NOMO-1 treated with DMSO at 0.1 percent for 48 hours (cell line): ENCODE measurements around the gene SPHK2.

Source experiments
- DNase-seq: peaks from one replicate; lab custom pipeline; 2025; ENCODE audit not compliant: unreplicated experiment; lab: John Stamatoyannopoulos, UW

The SPHK2 gene

GRCh38 chr19:48635966-48636858 lies 16.9 kb downstream of the SPHK2 start:
- DNase-seq = no peak

GRCh38 chr19:48636859-48637448 lies 17.6 kb downstream of the SPHK2 start, which contains the start of gene DBP:
Gene DBP, minus strand, starts transcription at chr19:48637379. Its CDS starts 385 bp downstream, at chr19:48636994.
- no peak for DNase-seq

GRCh38 chr19:48637449-48637947 lies 18.2 kb downstream of the SPHK2 start:
- DNase-seq = peak; percentile 100

GRCh38 chr19:48637948-48638830 lies 18.9 kb downstream of the SPHK2 start:
- DNase-seq = peak; percentile 84

- no peak for DNase-seq
These were observed 19.6 kb downstream of the SPHK2 start for GRCh38 chr19:48638831-48639381.

- DNase-seq = no peak
These were observed 20.4 kb downstream of the SPHK2 start for GRCh38 chr19:48639483-48640375.

- DNase-seq = no peak
These were observed 22.5 kb downstream of the SPHK2 start for GRCh38 chr19:48641850-48642249.

GRCh38 chr19:48642862-48643261 lies 23.6 kb downstream of the SPHK2 start:
- DNase-seq = no peak

GRCh38 chr19:48644355-48644754 lies 25.0 kb downstream of the SPHK2 start:
- DNase-seq = no peak

- DNase-seq = peak; percentile 67
These were observed 25.7 kb downstream of the SPHK2 start for GRCh38 chr19:48644839-48645619.

GRCh38 chr19:48645620-48646000 lies 26.3 kb downstream of the SPHK2 start:
- DNase-seq = no peak

GRCh38 chr19:48646001-48646721 lies 26.9 kb downstream of the SPHK2 start, which contains the start of gene CA11:
Gene CA11, minus strand, starts transcription at chr19:48646187. Its CDS starts 555 bp downstream, at chr19:48645632.
- DNase-seq = peak; percentile 86

- DNase-seq = no peak
These were observed 27.5 kb downstream of the SPHK2 start for GRCh38 chr19:48646722-48647216.

- no peak for DNase-seq
These were observed 28.8 kb downstream of the SPHK2 start for GRCh38 chr19:48648134-48648533.

GRCh38 chr19:48650974-48651682 lies 31.8 kb downstream of the SPHK2 start:
- DNase-seq = no peak

- DNase-seq = no peak
These were observed 32.4 kb downstream of the SPHK2 start for GRCh38 chr19:48651683-48652048.

GRCh38 chr19:48654299-48655059 lies 35.2 kb downstream of the SPHK2 start:
- no peak for DNase-seq
